PC-3 (cell line): ENCODE measurements around the gene THEMIS.

Source experiments
- EZH2 ChIP-seq: fragments of 300-600 bp; sonication (generic); IDR thresholded peaks from one replicate; pipeline ENCODE4 v1.6.1; 2017; ENCODE audit warnings: antibody characterized with exemption, mild to moderate bottlenecking, low read length; ENCODE audit not compliant: unreplicated experiment
- EZH2phosphoT487 ChIP-seq: fragments of 300-600 bp; sonication (generic); IDR thresholded peaks from 2 replicates; pipeline ENCODE4 v1.6.1; 2018; ENCODE audit warnings: mild to moderate bottlenecking, antibody characterized with exemption, low read length, borderline replicate concordance
- TF ChIP-seq, protein P1 (sequence below): fragments of 300-600 bp; sonication (generic); conservative IDR thresholded peaks from 2 replicates; pipeline ENCODE4 v1.5.1; 2017; ENCODE audit warnings: antibody characterized with exemption, low read depth, mild to moderate bottlenecking, low read length

DNA sequence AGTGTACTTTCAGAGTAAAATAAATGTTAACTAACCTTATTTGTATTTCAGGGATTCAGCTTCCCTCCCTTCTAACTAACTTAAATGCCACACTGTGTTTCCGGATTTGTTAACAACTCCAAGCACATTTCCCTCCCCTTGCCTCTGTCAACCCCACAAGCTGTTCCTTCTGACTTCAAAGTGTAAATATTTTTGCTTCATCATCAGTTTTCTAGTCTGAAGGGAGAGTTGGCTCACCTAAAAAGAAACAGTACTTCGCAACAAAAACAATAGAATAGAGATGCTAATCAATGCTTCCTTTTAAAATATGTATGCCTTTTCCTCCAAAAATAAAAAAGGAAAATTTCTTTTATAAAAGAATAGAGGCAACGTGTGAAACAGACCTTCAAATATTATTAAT is 132.6 kb downstream of the THEMIS start:
- TF ChIP-seq, protein P1, sequence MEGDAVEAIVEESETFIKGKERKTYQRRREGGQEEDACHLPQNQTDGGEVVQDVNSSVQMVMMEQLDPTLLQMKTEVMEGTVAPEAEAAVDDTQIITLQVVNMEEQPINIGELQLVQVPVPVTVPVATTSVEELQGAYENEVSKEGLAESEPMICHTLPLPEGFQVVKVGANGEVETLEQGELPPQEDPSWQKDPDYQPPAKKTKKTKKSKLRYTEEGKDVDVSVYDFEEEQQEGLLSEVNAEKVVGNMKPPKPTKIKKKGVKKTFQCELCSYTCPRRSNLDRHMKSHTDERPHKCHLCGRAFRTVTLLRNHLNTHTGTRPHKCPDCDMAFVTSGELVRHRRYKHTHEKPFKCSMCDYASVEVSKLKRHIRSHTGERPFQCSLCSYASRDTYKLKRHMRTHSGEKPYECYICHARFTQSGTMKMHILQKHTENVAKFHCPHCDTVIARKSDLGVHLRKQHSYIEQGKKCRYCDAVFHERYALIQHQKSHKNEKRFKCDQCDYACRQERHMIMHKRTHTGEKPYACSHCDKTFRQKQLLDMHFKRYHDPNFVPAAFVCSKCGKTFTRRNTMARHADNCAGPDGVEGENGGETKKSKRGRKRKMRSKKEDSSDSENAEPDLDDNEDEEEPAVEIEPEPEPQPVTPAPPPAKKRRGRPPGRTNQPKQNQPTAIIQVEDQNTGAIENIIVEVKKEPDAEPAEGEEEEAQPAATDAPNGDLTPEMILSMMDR = no peak
- TF ChIP-seq EZH2 (no peak), EZH2phosphoT487 (no peak)
